Measurements from ENCODE around the gene TSEN2.

Gene TSEN2

GRCh38 chr3:12557473-12558100, 73.3 kb downstream of the TSEN2 start:
- no peak for DNase-seq

DNA sequence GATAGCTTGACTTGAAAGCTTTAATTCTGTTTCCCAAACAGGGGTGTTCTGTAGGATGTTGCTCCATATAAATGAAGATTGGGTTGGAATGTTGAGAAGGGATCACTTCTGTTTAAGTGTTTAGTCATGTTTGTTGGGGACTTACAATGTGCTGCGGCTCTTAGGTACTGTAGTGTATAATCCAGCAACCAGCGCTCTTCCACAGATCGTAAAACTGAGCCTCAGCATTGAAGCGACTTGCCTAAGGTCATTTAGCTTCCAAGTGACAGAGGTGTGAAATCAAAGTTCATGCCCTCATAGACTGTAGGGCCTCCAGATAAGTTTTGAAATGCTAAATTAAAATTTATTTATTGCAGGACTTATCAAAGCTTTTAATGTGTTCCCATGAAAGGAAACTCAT, 74.4 kb downstream of the TSEN2 start:
- DNase-seq: no peak

DNA sequence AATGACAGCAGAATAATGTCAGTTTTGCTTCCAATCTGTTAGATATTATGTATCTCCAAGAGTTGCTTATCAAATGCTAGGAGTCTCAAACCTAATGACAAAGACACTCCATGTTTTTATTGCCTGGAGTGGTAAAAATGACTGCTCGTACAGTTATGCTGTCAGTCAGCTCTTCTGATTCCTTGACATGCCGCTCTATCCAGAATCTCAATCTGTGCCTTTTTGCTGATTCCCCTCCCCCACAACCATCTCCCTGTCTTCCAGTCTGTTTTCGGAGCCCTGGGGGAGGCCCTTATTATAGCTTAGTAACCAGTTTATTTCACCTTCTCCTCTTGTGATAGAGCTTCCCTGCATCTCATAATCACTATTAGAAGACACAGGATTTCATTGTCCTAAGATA, 75.2 kb downstream of the TSEN2 start:
- no peak for DNase-seq

DNA sequence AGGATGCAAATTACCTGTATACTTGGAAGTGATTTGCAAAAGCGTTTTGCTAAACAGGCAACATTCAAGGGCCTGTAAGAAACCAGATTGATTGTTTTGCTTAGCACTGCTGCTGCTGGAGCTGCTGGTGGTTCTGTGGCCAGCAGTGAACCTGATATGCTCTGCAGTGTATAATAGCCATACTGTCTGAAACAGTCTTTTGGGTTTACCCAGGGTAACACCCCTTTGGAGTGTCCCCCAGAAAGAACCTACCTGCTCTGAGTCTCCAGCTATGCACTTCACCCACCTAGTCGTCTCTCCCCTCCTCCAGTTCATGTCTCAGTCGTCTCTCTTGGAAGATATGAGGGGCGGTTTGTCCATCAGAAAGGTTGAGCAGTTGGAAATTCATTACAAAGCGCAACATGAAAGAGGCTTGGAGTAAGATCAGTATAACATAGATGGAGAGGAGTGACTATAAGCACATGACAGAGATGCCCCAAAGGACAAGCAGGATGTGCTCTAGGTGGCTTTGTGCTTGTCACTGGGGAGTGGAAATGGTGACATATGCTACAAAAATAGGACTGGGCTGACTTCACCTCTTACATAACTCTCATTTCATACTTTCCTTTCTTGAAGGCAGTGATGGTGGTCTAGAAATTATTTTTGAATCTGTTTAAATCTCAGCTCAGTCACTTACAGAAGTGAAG, 76.4 kb downstream of the TSEN2 start:
- no peak for DNase-seq

- DNase-seq: no peak
Observed at GRCh38 chr3:12561397-12561796, 77.1 kb downstream of the TSEN2 start.

- no peak for DNase-seq
Observed at GRCh38 chr3:12562451-12562850, 78.2 kb downstream of the TSEN2 start.

- no peak for DNase-seq
Observed at GRCh38 chr3:12566976-12567375, 82.7 kb downstream of the TSEN2 start.

DNA sequence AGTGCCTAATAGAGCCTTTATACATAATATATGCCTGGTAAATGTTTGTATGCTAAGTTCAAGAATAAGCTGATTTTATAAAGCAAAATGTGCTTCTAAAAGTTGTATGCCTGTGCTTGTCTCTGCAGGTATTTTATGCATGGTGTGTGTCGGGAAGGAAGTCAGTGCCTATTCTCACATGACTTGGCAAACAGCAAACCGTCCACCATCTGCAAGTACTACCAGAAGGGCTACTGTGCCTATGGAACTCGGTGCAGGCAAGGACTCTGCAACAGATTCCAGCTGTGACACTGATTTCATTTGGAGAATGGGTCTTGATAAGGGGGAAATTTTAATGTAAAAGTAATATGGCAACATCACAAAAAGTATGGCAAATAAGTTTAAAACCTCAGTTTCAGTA, 84.5 kb downstream of the TSEN2 start:
- DNase-seq: no peak

DNA sequence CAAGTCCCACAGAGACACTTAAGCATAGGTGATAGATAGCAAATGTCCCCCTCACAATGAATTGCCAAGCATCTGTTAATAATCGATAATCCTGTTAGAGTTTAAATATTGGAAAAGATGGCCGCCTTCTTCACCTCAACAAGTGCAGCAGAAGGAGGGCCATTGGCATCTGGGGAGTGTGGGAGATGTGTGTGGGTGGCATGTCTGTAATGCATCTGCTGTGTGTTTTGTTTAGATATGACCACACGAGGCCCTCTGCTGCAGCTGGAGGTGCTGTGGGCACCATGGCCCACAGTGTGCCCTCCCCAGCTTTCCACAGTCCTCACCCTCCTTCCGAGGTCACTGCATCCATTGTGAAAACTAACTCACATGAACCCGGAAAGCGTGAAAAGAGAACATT, 85.6 kb downstream of the TSEN2 start:
- DNase-seq: no peak

DNA sequence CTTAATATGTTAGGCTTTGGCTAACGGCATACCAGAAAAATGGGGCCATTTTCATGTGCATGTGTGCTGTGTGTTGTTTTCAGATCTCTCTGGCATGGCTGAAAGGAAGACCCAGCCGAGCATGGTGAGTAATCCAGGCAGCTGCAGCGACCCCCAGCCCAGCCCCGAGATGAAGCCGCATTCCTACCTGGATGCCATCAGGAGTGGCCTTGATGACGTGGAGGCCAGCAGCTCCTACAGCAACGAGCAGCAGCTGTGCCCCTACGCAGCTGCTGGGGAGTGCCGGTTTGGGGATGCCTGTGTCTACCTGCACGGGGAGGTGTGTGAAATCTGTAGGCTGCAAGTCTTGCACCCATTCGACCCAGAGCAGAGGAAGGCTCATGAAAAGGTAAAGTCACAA, 87.7 kb downstream of the TSEN2 start:
- no peak for DNase-seq

- DNase-seq: no peak
Observed at GRCh38 chr3:12574131-12574530, 89.9 kb downstream of the TSEN2 start.

DNA sequence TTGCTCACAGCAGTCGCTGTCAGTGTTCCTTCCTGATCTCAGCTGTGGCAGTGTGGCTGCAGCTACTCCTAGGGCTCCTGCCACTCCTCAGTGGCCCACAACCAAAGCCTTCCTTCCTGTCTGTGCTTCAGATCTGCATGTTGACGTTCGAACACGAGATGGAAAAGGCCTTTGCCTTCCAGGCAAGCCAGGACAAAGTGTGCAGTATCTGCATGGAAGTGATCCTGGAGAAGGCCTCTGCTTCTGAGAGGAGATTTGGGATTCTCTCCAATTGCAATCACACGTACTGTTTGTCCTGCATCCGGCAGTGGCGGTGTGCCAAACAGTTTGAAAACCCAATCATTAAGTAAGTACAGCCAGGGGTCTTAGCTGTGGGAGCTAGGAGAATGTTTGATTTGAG, 90.4 kb downstream of the TSEN2 start:
- DNase-seq: no peak

- no peak for DNase-seq
Observed at GRCh38 chr3:12577379-12577778, 93.1 kb downstream of the TSEN2 start.

GRCh38 chr3:12578742-12579141, 94.5 kb downstream of the TSEN2 start:
- DNase-seq: no peak

DNA sequence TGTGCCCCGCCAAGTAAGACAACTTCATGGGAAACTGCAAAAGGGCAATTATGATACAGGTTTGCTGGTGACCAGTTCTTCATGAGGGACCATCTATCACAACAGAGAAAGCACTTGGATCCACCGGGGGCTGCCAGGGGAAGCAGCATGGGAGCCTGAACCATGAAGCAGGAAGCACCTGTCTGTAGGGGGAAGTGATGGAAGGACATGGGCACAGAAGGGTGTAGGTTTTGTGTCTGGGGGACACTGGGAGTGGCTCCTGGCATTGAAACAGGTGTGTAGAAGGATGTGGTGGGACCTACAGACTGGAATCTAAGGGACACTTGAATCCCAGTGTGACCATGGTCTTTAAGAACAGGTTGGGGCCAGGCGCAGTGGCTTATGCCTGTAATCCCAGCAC, 95.2 kb downstream of the TSEN2 start:
- no peak for DNase-seq

DNA sequence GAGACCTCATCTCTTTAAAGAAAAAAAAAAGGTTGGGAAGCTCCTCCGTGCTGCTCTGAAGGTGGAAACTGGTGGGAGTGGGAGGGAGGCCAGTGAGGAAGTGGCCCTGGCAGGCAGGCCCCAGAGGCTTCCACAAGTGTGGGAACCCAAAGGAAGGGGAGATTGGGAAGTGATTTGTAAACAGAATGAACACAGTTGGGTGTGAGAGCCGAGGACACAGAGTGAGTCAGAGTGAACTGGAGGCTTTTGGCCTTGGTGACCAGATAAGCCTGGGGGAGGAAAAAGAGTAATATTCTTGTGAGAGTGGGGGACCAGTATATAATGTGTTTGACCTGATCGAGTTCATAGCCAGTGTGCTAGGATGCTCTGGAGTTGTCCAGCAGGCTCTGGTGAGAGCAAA, 95.6 kb downstream of the TSEN2 start:
- no peak for DNase-seq

DNA sequence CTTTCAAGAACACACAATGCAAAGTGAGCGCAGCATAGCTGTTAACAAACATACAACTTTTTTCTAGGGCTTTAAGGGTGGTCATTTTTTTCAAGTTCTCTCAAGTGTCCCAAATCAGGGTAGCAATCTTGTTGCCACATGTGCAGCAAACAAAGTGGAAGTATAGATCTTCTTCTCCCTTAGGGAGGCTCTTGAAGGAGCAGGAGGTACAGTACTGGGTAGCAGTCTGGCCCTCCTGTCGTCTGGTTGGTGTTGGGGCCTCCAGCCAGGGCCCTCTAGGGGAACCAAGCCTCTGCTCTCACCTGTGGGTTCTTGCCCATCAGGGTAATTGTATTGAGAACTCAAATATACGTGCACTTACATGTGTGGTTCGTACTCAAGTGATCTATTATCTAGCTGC, 98.5 kb downstream of the TSEN2 start:
- no peak for DNase-seq
